ENCODE results near the gene COPG1. TPM values are rescaled to one million over a fixed set of nuclear protein-coding genes. Genes with fewer than 3 reads are reported as not detected.

COPG1 gene
- total RNA-seq, 4 donors from 2014 or later, result 64.7 to 149 (median 116) TPM

DNA sequence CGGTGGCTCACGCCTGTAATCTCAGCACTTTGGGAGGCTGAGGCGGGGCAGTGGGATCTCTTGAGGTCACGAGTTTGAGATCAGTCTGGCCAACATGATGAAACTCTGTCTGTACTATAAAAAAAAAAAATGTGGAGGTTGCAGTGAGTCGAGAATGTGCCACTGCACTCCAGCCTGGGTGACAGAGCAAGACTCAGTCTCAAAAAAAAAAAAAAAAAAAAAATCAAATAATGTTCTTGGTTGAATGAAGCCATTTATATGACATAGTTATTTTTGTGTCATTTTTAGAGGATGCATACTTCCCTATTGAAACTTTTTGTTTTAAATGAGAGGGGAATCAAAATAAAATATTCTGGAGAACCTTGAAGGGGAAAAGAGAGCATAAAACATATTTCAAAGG, 32.3 kb downstream of the COPG1 start:
- Histone ChIP-seq H3K27me3 (no peaks in the 10 kb centered on the region), H3K9me3 (no peaks in the 10 kb centered on the region), H3K27ac (peak overlapping the region in 2 of 4 donors; percentile 23 to 65), H3K4me1 (peaks cover 16 to 39% (median 21%) of the 10 kb centered on the region in 4 donors), H3K4me3 (no peak overlapping the region), H3K36me3 (no peaks in the 10 kb centered on the region)
- DNase-seq, result no peak
- in situ Hi-C loops (cut with MboI; ENCODE audit: low pct_ligation_motif_present in 1 of 4, low pct_unique_long_range_greater_than_20kb in 1 of 4, low sequenced_read_pairs in 3 of 4), result no loop called here
- TF ChIP-seq, protein P1, sequence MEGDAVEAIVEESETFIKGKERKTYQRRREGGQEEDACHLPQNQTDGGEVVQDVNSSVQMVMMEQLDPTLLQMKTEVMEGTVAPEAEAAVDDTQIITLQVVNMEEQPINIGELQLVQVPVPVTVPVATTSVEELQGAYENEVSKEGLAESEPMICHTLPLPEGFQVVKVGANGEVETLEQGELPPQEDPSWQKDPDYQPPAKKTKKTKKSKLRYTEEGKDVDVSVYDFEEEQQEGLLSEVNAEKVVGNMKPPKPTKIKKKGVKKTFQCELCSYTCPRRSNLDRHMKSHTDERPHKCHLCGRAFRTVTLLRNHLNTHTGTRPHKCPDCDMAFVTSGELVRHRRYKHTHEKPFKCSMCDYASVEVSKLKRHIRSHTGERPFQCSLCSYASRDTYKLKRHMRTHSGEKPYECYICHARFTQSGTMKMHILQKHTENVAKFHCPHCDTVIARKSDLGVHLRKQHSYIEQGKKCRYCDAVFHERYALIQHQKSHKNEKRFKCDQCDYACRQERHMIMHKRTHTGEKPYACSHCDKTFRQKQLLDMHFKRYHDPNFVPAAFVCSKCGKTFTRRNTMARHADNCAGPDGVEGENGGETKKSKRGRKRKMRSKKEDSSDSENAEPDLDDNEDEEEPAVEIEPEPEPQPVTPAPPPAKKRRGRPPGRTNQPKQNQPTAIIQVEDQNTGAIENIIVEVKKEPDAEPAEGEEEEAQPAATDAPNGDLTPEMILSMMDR (IDR thresholded peaks at IDR 0.05), result no peak
- TF ChIP-seq EP300 (IDR thresholded peaks at IDR 0.05; ENCODE audit: low read depth), result no peak
- no peak for TF ChIP-seq POLR2A (IDR thresholded peaks at IDR 0.05)
- TF ChIP-seq POLR2AphosphoS5 (IDR thresholded peaks at IDR 0.05), result no peak
- intact Hi-C loops (cut with DNase I; ENCODE audit: low total_unique reads), result no loop called here
- WGBS, 2 donors (ENCODE audit: low coverage in 1 of 2), result 67 to 70% methylated on average over 1 to 5 of the region's 5 CpGs

DNA sequence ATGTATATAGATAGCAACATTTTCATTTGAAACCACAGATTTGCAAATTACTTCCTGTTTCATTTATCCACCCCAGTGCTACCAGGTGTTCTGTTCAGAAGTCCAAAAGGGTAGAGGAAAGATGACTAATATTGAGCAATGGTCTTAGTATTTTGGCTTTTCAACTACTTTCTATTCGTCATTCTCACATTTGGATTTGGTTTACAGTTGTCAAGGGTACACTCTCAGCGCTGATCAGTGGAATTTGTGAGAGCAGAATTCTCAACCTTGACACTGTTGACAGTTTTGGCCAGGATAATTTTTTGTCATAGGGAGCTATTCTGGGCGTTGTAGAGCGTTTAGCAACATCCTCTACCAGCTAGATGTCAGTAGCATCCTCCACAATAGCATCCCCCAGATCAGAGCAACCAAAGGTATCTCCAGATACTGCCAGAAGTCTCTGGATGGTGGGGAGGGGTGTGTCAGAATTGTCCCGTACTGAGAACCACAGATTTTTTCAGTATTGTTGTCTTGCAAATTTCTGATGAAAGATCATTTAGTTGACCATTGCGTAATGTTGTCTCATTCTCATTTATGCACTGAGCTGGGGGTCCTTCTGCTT, 33.4 kb downstream of the COPG1 start:
- H3K9me3 ChIP-seq, result no peaks in the 10 kb centered on the region
- intact Hi-C loops (cut with DNase I; ENCODE audit: low total_unique reads) (no loop called here), in situ Hi-C loops (cut with MboI; ENCODE audit: low pct_ligation_motif_present in 1 of 4, low pct_unique_long_range_greater_than_20kb in 1 of 4, low sequenced_read_pairs in 3 of 4) (no loop called here)
- no peaks in the 10 kb centered on the region for H3K36me3 ChIP-seq
- DNase-seq, result no peak
- peak overlapping the region in 2 of 4 donors; percentile 23 to 47 for H3K27ac ChIP-seq
- H3K4me1 ChIP-seq, result peaks cover 12 to 36% (median 17%) of the 10 kb centered on the region in 4 donors
- H3K27me3 ChIP-seq, result no peaks in the 10 kb centered on the region
- peak in 1 of 3 donors; percentile 40 for TF ChIP-seq POLR2AphosphoS5 (IDR thresholded peaks at IDR 0.05)
- TF ChIP-seq POLR2A (IDR thresholded peaks at IDR 0.05), result no peak
- no peak overlapping the region for H3K4me3 ChIP-seq
- WGBS, 2 donors (ENCODE audit: low coverage in 1 of 2), result 49 to 100% methylated on average over 2 to 6 of the region's 6 CpGs

DNA sequence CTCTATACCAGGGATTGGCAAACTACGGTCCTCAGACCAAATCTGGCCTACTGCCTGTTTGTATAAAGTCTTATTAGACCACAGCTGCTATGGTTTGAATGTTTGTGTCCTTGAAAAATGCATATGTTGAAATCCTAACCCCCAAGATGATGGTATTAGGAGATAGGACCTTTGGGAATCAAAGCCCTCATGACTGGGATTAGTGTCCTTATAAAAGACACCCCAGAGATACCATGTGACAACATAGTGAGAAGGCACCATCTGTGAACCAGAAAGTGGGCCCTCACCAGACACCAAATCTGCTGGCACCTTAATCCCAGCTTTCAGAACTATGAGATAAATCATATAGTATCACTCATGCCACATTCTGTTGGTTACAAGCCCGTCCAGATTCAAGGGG, 36.7 kb downstream of the COPG1 start:
- no peak for TF ChIP-seq POLR2AphosphoS5 (IDR thresholded peaks at IDR 0.05)
- TF ChIP-seq EP300 (IDR thresholded peaks at IDR 0.05; ENCODE audit: low read depth), result no peak
- TF ChIP-seq, protein P1 (IDR thresholded peaks at IDR 0.05), result no peak
- TF ChIP-seq POLR2A (IDR thresholded peaks at IDR 0.05), result no peak
- Histone ChIP-seq H3K9me3 (no peaks in the 10 kb centered on the region), H3K4me3 (no peak overlapping the region), H3K4me1 (peaks cover 0 to 15% (median 4%) of the 10 kb centered on the region in 4 donors), H3K36me3 (peaks cover 0 to 17% (median 4%) of the 10 kb centered on the region in 4 donors), H3K27ac (no peak overlapping the region), H3K27me3 (no peaks in the 10 kb centered on the region)
- 88% methylated on average over 2 of the region's 2 CpGs; no CpG with 5 or more reads in 1 of the 2 donors for WGBS, 2 donors (ENCODE audit: low coverage in 1 of 2)
- in situ Hi-C loops (cut with MboI; ENCODE audit: low pct_ligation_motif_present in 1 of 4, low pct_unique_long_range_greater_than_20kb in 1 of 4, low sequenced_read_pairs in 3 of 4), result no loop called here
- DNase-seq, result no peak
- intact Hi-C loops (cut with DNase I; ENCODE audit: low total_unique reads), result no loop called here

DNA sequence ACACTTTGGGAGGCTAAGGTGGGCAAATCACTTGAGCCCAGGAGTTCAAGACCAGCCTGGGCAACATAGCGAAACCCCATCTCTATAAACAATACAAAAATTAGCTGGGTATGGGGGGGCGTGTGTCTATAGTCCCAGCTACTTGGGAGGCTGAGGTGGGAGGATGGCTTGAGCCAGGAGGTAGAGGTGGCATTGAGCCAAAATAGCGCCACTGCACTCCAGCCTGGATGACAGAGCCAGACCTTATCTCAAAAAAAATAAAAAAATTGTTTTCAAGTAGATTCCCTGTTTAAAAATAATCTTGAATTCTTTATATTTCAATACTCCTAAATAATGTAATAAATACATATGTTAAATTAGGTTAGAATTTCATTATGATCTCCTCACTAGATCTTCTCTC, 39.0 kb downstream of the COPG1 start:
- Histone ChIP-seq H3K27ac (no peak overlapping the region), H3K36me3 (peaks cover 0 to 23% (median 9%) of the 10 kb centered on the region in 4 donors), H3K4me1 (no peaks in the 10 kb centered on the region), H3K27me3 (no peaks in the 10 kb centered on the region), H3K4me3 (no peak overlapping the region), H3K9me3 (no peaks in the 10 kb centered on the region)
- in situ Hi-C loops (cut with MboI; ENCODE audit: low pct_ligation_motif_present in 1 of 4, low pct_unique_long_range_greater_than_20kb in 1 of 4, low sequenced_read_pairs in 3 of 4), result no loop called here
- DNase-seq, result no peak
- 95 to 100% methylated on average over 1 to 3 of the region's 3 CpGs for WGBS, 2 donors (ENCODE audit: low coverage in 1 of 2)
- intact Hi-C loops (cut with DNase I; ENCODE audit: low total_unique reads), result no loop called here
- TF ChIP-seq, protein P1 (IDR thresholded peaks at IDR 0.05), result no peak
- no peak for TF ChIP-seq EP300 (IDR thresholded peaks at IDR 0.05; ENCODE audit: low read depth)
- TF ChIP-seq POLR2AphosphoS5 (IDR thresholded peaks at IDR 0.05), result no peak
- TF ChIP-seq POLR2A (IDR thresholded peaks at IDR 0.05), result no peak
